Esophagus squamous epithelium (tissue), 4 donors: ENCODE data around the gene FAAP100.
A peak's percentile ranks its signal among the peaks of the same experiment; 100 is the strongest.

ENCODE experiments used
- CTCF ChIP-seq, 6 experiments: fragments of 450-650 bp in 4 of 6; fragments of 200-600 bp in 2 of 6; sonication (generic) in 2 of 6; IDR thresholded peaks; one replicate each; pipeline ENCODE4 v1.5.1; 2016 to 2019; ENCODE audit warnings: antibody characterized with exemption in 6 of 6, mild to moderate bottlenecking in 4 of 6, moderate library complexity in 4 of 6
- POLR2A ChIP-seq, 4 donors: fragments of 450-650 bp; IDR thresholded peaks; one replicate each; pipeline ENCODE4 v1.6.1; 2017; ENCODE audit warnings: antibody characterized with exemption in 4 of 4, mild to moderate bottlenecking in 4 of 4, moderate library complexity in 3 of 4

GRCh38 chr17:81552244-81553017 lies at the start of gene FAAP100:
- peak in 1 of 6 experiments; percentile 12 for TF ChIP-seq CTCF (IDR thresholded peaks at IDR 0.05)
- peak in 3 of 4 donors; percentile 10 to 86 (median 59) for TF ChIP-seq POLR2A (IDR thresholded peaks at IDR 0.05)
